Fibroblast of mammary gland (primary cell): Measurements from ENCODE around the gene ADAMTS14.

Experiments
- DNase-seq: peaks from one replicate; pipeline ENCODE4 v3.0.0-alpha.2; 2010; ENCODE audit warnings: low read depth
- H3K4me3 ChIP-seq: 2 replicates; pipeline ENCODE4 v1.5.1; 2011; ENCODE audit warnings: low read depth, mild to moderate bottlenecking, low read length, moderate library complexity; ENCODE audit not compliant: control insufficient read depth
- CTCF ChIP-seq: conservative IDR thresholded peaks from 2 replicates; pipeline ENCODE4 v1.5.1; 2011; ENCODE audit warnings: low read depth, low read length, inconsistent platforms; ENCODE audit not compliant: control insufficient read depth, insufficient read depth

Gene ADAMTS14

DNA sequence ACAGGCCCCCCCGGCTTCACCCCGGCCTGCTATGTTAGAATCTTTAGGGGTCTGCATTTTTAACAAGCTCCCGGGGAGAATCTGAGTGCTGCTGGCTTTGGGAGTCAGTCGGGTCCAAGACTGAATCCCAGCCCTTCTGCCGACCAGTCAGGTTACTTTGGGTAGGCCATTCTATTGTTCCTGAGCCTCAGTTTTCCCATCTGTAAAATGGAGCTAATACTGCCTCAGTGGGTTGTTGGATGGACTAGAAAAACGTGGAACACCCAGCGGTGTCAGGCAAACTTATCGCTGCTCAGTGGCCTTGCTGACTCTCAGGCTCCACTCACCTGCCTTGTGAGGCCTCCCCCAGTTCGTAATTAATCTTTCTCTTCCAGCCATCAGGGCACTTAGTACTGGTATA is 101.2 kb downstream of the ADAMTS14 start:
- DNase-seq, result no peak
- no peak for TF ChIP-seq CTCF
- no peak overlapping the region for H3K4me3 ChIP-seq

GRCh38 chr10:70773965-70774809 is 101.9 kb downstream of the ADAMTS14 start:
- no peak overlapping the region for H3K4me3 ChIP-seq
- TF ChIP-seq CTCF, result no peak
- no peak for DNase-seq

GRCh38 chr10:70774810-70775678 is 102.7 kb downstream of the ADAMTS14 start:
- H3K4me3 ChIP-seq, result no peak overlapping the region
- no peak for TF ChIP-seq CTCF
- no peak for DNase-seq

- TF ChIP-seq CTCF, result no peak
- H3K4me3 ChIP-seq, result no peak overlapping the region
- no peak for DNase-seq
These were observed 103.6 kb downstream of the ADAMTS14 start for GRCh38 chr10:70775679-70776454.

GRCh38 chr10:70776455-70777005 is 104.2 kb downstream of the ADAMTS14 start:
- no peak overlapping the region for H3K4me3 ChIP-seq
- DNase-seq, result no peak
- no peak for TF ChIP-seq CTCF
